AG04449 (cell line): ENCODE measurements around the gene SMARCB1.

Experiments
- CTCF ChIA-PET: fragments of 350-600 bp; formaldehyde crosslinking; extraction: SDS; loops from one replicate; lab custom pipeline; 2021; ENCODE audit warnings: antibody characterized with exemption; lab: Yijun Ruan, JAX
- POLR2A ChIA-PET: fragments of 400-600, 350-600 bp; formaldehyde crosslinking; extraction: SDS; loops from one replicate; lab custom pipeline; 2020; ENCODE audit warnings: antibody characterized with exemption, inconsistent platforms; lab: Yijun Ruan, JAX
- DNase-seq: peaks from one replicate; pipeline ENCODE4 v3.0.0-alpha.2; 2010; ENCODE audit warnings: low read depth, low spot score
- H3K4me3 ChIP-seq: 2 replicates; pipeline ENCODE4 v1.5.1; 2011; ENCODE audit warnings: low read depth, mild to moderate bottlenecking, control low read depth, low read length
- CTCF ChIP-seq: IDR thresholded peaks from one replicate; pipeline ENCODE4 v1.5.1; 2011; ENCODE audit warnings: mild to moderate bottlenecking, moderate library complexity, low read length, control low read depth, inconsistent platforms; ENCODE audit not compliant: insufficient read depth; ENCODE audit errors: missing control alignments

Gene SMARCB1

GRCh38 chr22:23781065-23781464 is 5.7 kb upstream of the SMARCB1 start:
- no peak for TF ChIP-seq CTCF
- CTCF ChIA-PET, result interaction anchor here (1.0 to 2.5 kb wide), 4 partner anchors 10 to 68 kb away, joined by 4 to 11 read pairs (median 8); no protein-coding TSS in a partner anchor
- H3K4me3 ChIP-seq, result no peak overlapping the region
- POLR2A ChIA-PET, result interaction anchor here (1.0 kb wide), 1 partner anchor 9 kb away, joined by 3 read pairs; the partner anchor contains the start of gene MMP11
- DNase-seq, result no peak

GRCh38 chr22:23781511-23782183 is 5.1 kb upstream of the SMARCB1 start:
- no peak overlapping the region for H3K4me3 ChIP-seq
- ChIA-PET CTCF (interaction anchor here (1.8 to 2.5 kb wide), 3 partner anchors 12 to 68 kb away, joined by 5 to 11 read pairs (median 11); no protein-coding TSS in a partner anchor), POLR2A (interaction anchor here (1.0 kb wide), 1 partner anchor 9 kb away, joined by 3 read pairs; the partner anchor contains the start of gene MMP11)
- TF ChIP-seq CTCF, result no peak
- DNase-seq, result no peak

- TF ChIP-seq CTCF, result no peak
- DNase-seq, result no peak
- H3K4me3 ChIP-seq, result no peak overlapping the region
- CTCF ChIA-PET, result interaction anchor here (0.8 to 2.5 kb wide), 4 partner anchors 13 to 69 kb away, joined by 3 to 11 read pairs (median 8); no protein-coding TSS in a partner anchor
- POLR2A ChIA-PET, result no interaction called here
These were observed 4.5 kb upstream of the SMARCB1 start for GRCh38 chr22:23782252-23782651.

- no peak for DNase-seq
- TF ChIP-seq CTCF, result no peak
- CTCF ChIA-PET, result interaction anchor here (0.8 to 2.5 kb wide), 4 partner anchors 13 to 69 kb away, joined by 3 to 11 read pairs (median 8); no protein-coding TSS in a partner anchor
- POLR2A ChIA-PET, result no interaction called here
- no peak overlapping the region for H3K4me3 ChIP-seq
These were observed 4.1 kb upstream of the SMARCB1 start for GRCh38 chr22:23782703-23783102.

- no peak overlapping the region for H3K4me3 ChIP-seq
- CTCF ChIA-PET, result interaction anchor here (0.8 to 3.6 kb wide), 4 partner anchors 14 to 68 kb away, joined by 3 to 14 read pairs (median 11); no protein-coding TSS in a partner anchor
- no peak for DNase-seq
- no peak for TF ChIP-seq CTCF
- POLR2A ChIA-PET, result no interaction called here
These were observed 3.3 kb upstream of the SMARCB1 start for GRCh38 chr22:23783265-23784150.
